A673 (cell line): Measurements from ENCODE around the gene HPRT1.

Experiments
- EZH2 ChIP-seq: fragments of 200-600 bp; sonication (generic); IDR thresholded peaks from 2 replicates; pipeline ENCODE4 v1.6.1; 2017; ENCODE audit warnings: borderline replicate concordance, low read depth, mild to moderate bottlenecking, mixed read lengths, antibody characterized with exemption, low read length; ENCODE audit not compliant: poor library complexity, severe bottlenecking
- TF ChIP-seq, protein P1 (sequence below): fragments of 300-800, 200-600 bp; sonication (generic); conservative IDR thresholded peaks from 2 replicates; pipeline ENCODE4 v1.5.1; 2017; ENCODE audit warnings: low read depth, mild to moderate bottlenecking, antibody characterized with exemption, low read length, moderate library complexity, mixed read lengths

DNA sequence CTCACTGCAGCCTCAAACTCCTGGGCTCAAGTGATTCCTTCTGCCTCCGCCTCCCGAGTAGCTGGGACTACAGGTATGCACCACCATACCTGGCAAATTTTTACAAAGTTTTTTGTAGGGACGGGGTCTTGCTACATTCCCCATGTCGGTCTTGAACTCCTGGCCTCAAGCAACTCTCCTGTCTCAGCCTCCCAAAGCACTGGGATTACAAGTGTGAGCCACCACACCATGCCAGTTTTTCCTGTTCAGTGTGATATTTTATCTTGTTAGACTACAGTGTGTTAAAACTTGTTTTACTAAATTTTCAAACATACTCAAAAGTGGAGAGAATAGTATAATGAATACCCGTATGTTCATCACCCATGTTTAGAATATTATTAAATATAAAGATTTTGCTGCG, 12.1 kb downstream of the HPRT1 start:
- TF ChIP-seq, protein P1, sequence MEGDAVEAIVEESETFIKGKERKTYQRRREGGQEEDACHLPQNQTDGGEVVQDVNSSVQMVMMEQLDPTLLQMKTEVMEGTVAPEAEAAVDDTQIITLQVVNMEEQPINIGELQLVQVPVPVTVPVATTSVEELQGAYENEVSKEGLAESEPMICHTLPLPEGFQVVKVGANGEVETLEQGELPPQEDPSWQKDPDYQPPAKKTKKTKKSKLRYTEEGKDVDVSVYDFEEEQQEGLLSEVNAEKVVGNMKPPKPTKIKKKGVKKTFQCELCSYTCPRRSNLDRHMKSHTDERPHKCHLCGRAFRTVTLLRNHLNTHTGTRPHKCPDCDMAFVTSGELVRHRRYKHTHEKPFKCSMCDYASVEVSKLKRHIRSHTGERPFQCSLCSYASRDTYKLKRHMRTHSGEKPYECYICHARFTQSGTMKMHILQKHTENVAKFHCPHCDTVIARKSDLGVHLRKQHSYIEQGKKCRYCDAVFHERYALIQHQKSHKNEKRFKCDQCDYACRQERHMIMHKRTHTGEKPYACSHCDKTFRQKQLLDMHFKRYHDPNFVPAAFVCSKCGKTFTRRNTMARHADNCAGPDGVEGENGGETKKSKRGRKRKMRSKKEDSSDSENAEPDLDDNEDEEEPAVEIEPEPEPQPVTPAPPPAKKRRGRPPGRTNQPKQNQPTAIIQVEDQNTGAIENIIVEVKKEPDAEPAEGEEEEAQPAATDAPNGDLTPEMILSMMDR, result no peak
- TF ChIP-seq EZH2, result no peak
